Tibial nerve (tissue), 4 donors: ENCODE results near the gene TESK2. TPM values are rescaled to one million over a fixed set of nuclear protein-coding genes. Genes with fewer than 3 reads are reported as not detected.

ENCODE experiments used
- DNase-seq, 2 donors: peaks; one replicate each; pipeline ENCODE4 v3.0.0-alpha.2; 2019; ENCODE audit warnings: low spot score in 2 of 2
- H3K27ac ChIP-seq, 4 donors: fragments of 200-600 bp; sonication (generic) in 3 of 4; one replicate each; pipeline ENCODE4 v1.5.1; 2017 to 2019; ENCODE audit warnings: mild to moderate bottlenecking in 1 of 4
- H3K27me3 ChIP-seq, 2 donors: fragments of 200-600 bp; sonication (generic) in 1 of 2; one replicate each; pipeline versions ENCODE4 v1.5.1 to v1.6.0; 2017 to 2019
- H3K36me3 ChIP-seq, 3 donors: fragments of 200-600 bp; sonication (generic); one replicate each; pipeline ENCODE4 v1.5.1; 2018 to 2019
- H3K4me1 ChIP-seq, 4 donors: fragments of 200-600 bp; sonication (generic) in 3 of 4; one replicate each; pipeline ENCODE4 v1.5.1; 2017 to 2019
- H3K4me3 ChIP-seq, 4 donors: fragments of 200-600 bp; sonication (generic) in 3 of 4; one replicate each; pipeline ENCODE4 v1.5.1; 2017 to 2019; ENCODE audit warnings: mild to moderate bottlenecking in 1 of 4, moderate library complexity in 1 of 4
- H3K9me3 ChIP-seq, 4 donors: fragments of 200-600 bp; sonication (generic) in 3 of 4; one replicate each; pipeline ENCODE4 v1.5.1; 2017 to 2019
- EP300 ChIP-seq, 2 donors: sonication (generic); formaldehyde crosslinking; IDR thresholded peaks; one replicate each; pipeline ENCODE4 v1.6.1; 2017; ENCODE audit warnings: antibody characterized with exemption in 2 of 2, mild to moderate bottlenecking in 1 of 2
- POLR2A ChIP-seq, 2 donors: fragments of 450-650 bp; IDR thresholded peaks; one replicate each; pipeline ENCODE4 v1.6.1; 2017; ENCODE audit warnings: antibody characterized with exemption in 2 of 2, mild to moderate bottlenecking in 2 of 2, moderate library complexity in 2 of 2
- WGBS, 2 donors: methylation state at CpG; one replicate each; pipeline ENCODE4 v1.1.5; 2018; 5-methylcytosine and 5-hydroxymethylcytosine counted together
- total RNA-seq, 4 donors: library from RNA; depleted of rRNA; stranded (reverse); fragments of >200 nt; gene quantifications; one replicate each; pipeline ENCODE4 v1.1.0, GENCODE V29; 2016
- TF ChIP-seq, protein P1 (sequence below), 5 experiments: fragments of 200-600 bp in 3 of 5; fragments of 450-650 bp in 2 of 5; sonication (generic) in 3 of 5; IDR thresholded peaks; one replicate each; pipeline ENCODE4 v1.5.1; 2016 to 2019; ENCODE audit warnings: antibody characterized with exemption in 5 of 5, mild to moderate bottlenecking in 3 of 5, moderate library complexity in 2 of 5

The TESK2 gene
- total RNA-seq, 4 donors from 2014 or later: 3.9 to 11.7 (median 8.5) TPM

DNA sequence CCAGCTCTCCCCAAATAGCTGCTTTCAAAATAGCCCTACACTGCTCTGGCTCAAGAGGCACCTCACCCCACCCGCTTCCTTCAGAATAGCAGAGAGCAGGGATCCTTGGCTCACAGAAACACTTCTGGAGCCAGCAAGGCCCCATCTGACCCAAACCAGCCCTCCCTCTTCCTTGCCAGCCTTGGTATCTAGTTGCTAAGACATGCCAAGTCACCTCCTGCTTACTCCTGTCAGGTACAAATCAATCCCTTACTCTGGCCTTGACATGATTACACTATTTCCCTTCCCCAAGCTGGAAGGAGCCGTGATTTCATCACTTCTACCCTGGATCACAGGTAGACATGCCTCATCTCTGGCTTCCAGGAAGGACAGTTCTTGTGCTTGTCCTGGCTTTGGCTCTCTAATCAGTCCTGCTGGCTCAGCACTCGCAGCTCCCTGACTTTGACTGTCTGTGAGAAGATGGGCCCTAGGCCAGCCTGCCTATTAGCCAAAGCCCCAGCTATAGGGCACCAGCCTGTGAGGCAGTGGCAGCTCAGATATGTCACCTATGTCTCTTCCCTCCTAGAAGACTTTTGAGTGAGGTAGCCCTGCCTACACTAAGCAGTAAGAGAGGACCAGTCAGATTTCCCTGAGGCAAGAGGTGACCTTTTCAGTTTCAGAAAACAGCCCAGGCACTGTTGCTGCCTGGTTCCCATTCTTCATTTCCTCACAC, 141.8 kb downstream of the TESK2 start:
- WGBS, 2 donors: 63 to 70% methylated on average over 3 of the region's 3 CpGs
- Histone ChIP-seq H3K4me1 (peaks cover 0 to 16% (median 0%) of the 10 kb centered on the region in 4 donors), H3K9me3 (no peaks in the 10 kb centered on the region), H3K36me3 (peaks cover 0 to 18% (median 0%) of the 10 kb centered on the region in 3 donors), H3K4me3 (no peak overlapping the region), H3K27ac (peak overlapping the region in 2 of 4 donors; percentile 10 to 21), H3K27me3 (no peaks in the 10 kb centered on the region)
- TF ChIP-seq POLR2A (IDR thresholded peaks at IDR 0.05) (no peak), EP300 (IDR thresholded peaks at IDR 0.05) (no peak)
- TF ChIP-seq, protein P1, sequence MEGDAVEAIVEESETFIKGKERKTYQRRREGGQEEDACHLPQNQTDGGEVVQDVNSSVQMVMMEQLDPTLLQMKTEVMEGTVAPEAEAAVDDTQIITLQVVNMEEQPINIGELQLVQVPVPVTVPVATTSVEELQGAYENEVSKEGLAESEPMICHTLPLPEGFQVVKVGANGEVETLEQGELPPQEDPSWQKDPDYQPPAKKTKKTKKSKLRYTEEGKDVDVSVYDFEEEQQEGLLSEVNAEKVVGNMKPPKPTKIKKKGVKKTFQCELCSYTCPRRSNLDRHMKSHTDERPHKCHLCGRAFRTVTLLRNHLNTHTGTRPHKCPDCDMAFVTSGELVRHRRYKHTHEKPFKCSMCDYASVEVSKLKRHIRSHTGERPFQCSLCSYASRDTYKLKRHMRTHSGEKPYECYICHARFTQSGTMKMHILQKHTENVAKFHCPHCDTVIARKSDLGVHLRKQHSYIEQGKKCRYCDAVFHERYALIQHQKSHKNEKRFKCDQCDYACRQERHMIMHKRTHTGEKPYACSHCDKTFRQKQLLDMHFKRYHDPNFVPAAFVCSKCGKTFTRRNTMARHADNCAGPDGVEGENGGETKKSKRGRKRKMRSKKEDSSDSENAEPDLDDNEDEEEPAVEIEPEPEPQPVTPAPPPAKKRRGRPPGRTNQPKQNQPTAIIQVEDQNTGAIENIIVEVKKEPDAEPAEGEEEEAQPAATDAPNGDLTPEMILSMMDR (IDR thresholded peaks at IDR 0.05): no peak
- DNase-seq: no peak

DNA sequence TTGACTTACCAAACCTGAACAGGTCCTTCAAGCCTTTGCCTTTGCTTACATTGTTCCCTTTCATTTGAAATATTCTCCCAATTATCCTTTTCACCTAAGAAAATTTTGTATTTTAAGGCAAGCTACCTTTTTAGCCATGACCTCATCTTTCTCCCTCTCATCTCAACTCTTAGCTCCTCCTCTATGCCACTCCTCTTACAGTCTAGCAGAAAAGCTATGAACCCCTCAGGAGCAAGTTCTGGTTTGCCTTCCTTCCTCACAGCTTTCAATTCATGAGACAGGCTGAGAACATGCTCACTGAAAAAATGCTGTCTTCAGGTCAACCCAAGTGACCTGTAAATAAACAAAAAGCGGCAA, 142.4 kb downstream of the TESK2 start:
- Histone ChIP-seq H3K9me3 (no peaks in the 10 kb centered on the region), H3K27me3 (no peaks in the 10 kb centered on the region), H3K4me1 (peaks cover 0 to 16% (median 0%) of the 10 kb centered on the region in 4 donors), H3K4me3 (no peak overlapping the region), H3K36me3 (peaks cover 0 to 24% (median 2%) of the 10 kb centered on the region in 3 donors), H3K27ac (peak overlapping the region in 2 of 4 donors; percentile 10 to 21)
- no peak for DNase-seq
- TF ChIP-seq EP300 (IDR thresholded peaks at IDR 0.05) (no peak), POLR2A (IDR thresholded peaks at IDR 0.05) (no peak)
- TF ChIP-seq, protein P1 (IDR thresholded peaks at IDR 0.05): no peak
- 31 to 44% methylated on average over 1 of the region's 1 CpG for WGBS, 2 donors

DNA sequence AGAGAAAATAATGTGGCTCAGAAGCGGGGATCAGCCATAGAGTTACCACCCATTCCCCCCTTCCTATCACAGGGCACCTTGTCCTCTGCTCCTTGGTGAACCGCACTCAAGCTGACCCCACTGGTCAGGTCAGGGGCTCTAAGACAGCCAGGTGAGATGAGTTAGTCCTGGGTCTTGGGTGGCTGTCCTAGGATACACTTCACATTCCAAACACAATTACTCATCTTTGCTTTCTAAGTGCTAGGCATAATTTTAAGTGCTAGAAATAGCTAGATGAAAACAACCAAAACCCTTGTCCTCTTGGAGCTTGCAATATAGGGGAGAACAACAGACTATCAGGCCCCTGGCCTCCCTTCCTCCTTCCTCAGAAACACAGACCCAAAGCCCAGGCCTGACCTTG, 142.9 kb downstream of the TESK2 start:
- Histone ChIP-seq H3K27ac (peak overlapping the region in 2 of 4 donors; percentile 10 to 21), H3K27me3 (no peaks in the 10 kb centered on the region), H3K9me3 (no peaks in the 10 kb centered on the region), H3K4me3 (no peak overlapping the region), H3K4me1 (peaks cover 0 to 16% (median 0%) of the 10 kb centered on the region in 4 donors), H3K36me3 (peaks cover 0 to 29% (median 7%) of the 10 kb centered on the region in 3 donors)
- TF ChIP-seq POLR2A (IDR thresholded peaks at IDR 0.05): no peak
- TF ChIP-seq, protein P1 (IDR thresholded peaks at IDR 0.05): no peak
- no peak for TF ChIP-seq EP300 (IDR thresholded peaks at IDR 0.05)
- DNase-seq: no peak
- 93% methylated on average over 2 of the region's 2 CpGs for WGBS, 2 donors

DNA sequence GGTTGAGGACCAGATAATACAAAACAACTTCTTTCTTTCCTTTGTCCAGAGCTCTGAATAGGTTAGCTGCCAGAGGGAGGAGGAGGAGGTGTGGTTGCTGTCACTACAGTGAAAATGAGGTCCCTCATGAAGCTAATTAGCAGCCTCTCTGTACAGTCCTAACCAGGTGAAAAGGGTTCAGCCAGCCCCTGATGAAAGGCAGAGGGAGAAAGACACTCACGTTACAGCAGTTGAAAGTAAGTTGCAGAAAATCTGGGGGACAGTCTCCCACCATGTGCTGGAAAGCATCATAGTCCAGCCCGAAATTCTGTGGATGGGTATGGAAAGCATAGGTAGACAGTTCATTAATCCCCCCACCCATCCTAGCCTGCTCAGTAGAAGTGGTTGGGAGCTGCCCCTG, 144.5 kb downstream of the TESK2 start:
- DNase-seq: no peak
- Histone ChIP-seq H3K27me3 (no peaks in the 10 kb centered on the region), H3K36me3 (peaks cover 6 to 44% (median 7%) of the 10 kb centered on the region in 3 donors), H3K4me3 (no peak overlapping the region), H3K4me1 (peaks cover 0 to 28% (median 1%) of the 10 kb centered on the region in 4 donors), H3K9me3 (no peaks in the 10 kb centered on the region), H3K27ac (no peak overlapping the region)
- TF ChIP-seq, protein P1 (IDR thresholded peaks at IDR 0.05): no peak
- TF ChIP-seq POLR2A (IDR thresholded peaks at IDR 0.05) (no peak), EP300 (IDR thresholded peaks at IDR 0.05) (no peak)
- 92 to 96% methylated on average over 2 of the region's 2 CpGs for WGBS, 2 donors

DNA sequence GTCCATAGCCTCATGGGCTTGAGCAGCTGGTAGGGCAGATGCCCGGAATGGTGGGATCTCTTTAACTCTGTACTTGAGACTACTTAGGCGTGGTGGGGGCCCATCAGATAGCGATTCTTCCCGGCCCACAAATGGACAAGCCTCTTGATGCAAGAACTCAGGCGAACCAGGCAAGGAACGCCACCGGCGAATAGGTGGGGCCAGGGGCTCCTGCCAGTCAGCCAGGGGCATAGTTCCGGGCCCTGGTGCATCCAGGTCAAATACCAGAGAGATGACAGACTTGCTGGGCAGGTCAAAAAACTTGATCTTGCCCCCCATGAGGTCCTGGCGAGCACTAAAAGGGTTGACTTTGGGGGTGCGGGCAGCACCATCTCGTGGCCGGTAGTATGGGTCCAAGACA, 145.9 kb downstream of the TESK2 start:
- H3K27ac ChIP-seq: no peak overlapping the region
- H3K9me3 ChIP-seq: no peaks in the 10 kb centered on the region
- no peaks in the 10 kb centered on the region for H3K27me3 ChIP-seq
- TF ChIP-seq POLR2A (IDR thresholded peaks at IDR 0.05) (no peak), EP300 (IDR thresholded peaks at IDR 0.05) (no peak)
- TF ChIP-seq, protein P1 (IDR thresholded peaks at IDR 0.05): no peak
- no peak for DNase-seq
- WGBS, 2 donors: 88 to 90% methylated on average over 13 of the region's 13 CpGs
- peaks cover 0 to 38% (median 11%) of the 10 kb centered on the region in 4 donors for H3K4me1 ChIP-seq
- H3K4me3 ChIP-seq: no peak overlapping the region
- peaks cover 6 to 44% (median 7%) of the 10 kb centered on the region in 3 donors for H3K36me3 ChIP-seq
